ENCODE data around the gene NFE2.
"Not testable (repeated sequence)": the region's sequence is repeated elsewhere in the genome, so short reads cannot be mapped to it uniquely, and the experiment has no call there.

The NFE2 gene

DNA sequence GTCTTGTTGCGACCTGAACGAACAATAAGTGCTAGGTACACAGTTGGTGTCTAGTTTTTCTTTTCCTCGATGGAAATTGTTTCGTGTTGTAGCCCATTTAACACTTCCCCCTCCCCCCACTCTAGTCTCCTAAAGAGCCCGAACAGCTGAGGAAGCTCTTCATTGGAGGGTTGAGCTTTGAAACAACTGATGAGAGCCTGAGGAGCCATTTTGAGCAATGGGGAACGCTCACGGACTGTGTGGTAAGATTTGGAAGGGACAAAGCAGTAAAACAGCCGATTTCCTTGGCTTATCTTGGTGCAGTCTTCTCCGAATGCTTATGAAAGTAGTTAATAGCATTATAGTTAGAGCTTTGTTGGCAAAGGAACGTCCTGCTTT is 19.6 kb downstream of the NFE2 start:
- not testable (repeated sequence) for DNase-seq

DNA sequence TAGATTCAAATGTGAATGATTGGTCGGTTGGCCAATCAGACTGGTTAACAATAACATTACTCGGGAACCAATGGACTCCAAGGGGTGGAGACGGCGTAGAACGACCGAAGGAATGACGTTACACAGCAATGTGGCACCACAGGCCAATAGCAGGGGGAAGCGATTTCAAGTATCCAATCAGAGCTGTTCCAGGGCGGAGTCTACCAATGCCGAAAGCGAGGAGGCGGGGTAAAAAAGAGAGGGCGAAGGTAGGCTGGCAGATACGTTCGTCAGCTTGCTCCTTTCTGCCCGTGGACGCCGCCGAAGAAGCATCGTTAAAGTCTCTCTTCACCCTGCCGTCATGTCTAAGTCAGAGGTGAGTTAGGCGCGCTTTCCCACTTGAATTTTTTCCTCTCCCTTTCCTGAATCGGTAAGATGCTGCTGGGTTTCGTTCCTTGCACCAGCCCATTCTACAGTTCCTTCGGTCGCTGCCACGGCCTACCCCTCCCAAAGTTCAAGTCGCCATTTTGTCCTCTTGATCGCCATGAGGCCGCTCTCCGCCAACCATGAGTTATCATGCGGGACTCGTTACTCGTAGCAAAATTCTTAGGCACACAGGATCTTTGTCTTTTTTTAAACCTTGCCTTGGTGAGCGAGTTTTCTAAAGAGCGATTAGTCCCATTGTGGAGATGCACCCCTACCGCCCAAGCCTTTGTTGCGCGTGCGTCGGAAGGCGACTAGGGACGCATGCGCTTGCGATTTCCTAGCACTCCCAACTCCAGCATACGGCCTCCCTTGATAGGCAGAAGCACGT is 20.2 kb downstream of the NFE2 start, which contains the start of gene HNRNPA1:
TSS of gene HNRNPA1 (plus strand) at position 259 of the 793 bp plus-strand sequence. CDS start at position 341, 82 bp downstream.
- DNase-seq = peak; percentile 92

DNA sequence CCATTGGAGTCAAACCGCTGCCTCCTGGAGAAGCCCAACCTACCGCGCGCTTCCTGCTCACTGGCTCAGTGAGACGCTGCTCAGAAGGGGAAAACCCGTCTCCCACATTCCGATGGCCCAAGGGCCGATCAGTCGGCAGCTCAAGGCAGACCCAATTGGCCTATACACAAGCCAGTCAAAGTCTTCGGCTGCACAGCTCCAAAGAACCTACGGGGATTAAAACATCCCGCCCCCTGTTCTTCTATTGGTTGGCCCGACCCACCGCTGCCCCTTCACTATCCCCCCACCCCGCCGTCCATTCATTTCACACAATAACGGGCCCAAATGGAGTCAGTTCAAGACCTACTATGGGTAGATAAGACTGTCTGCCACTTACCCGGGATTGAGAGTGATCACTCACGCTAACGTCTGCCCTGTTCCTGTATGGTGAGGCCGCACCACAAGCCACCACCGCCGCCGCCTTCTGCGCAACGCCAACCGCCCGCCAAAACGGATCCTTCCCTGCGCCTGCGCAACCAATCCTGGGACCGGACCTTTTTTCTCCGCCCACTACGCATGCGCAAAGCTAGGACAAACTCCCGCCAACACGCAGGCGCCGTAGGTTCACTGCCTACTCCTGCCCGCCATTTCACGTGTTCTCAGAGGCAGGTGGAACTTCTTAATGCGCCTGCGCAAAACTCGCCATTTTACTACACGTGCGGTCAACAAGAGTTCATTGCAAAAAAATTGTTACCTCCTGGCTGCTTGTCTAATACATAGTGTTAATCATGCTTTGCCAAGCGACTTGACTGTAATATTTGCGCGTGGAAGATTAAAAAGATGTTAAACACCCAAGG is 21.0 kb downstream of the NFE2 start, which contains the start of gene CBX5:
TSS of gene CBX5 (minus strand) at position 491 of the 836 bp plus-strand sequence. CDS start 22,472 bp downstream, outside the sequence.
- DNase-seq = peak; percentile 99

DNA sequence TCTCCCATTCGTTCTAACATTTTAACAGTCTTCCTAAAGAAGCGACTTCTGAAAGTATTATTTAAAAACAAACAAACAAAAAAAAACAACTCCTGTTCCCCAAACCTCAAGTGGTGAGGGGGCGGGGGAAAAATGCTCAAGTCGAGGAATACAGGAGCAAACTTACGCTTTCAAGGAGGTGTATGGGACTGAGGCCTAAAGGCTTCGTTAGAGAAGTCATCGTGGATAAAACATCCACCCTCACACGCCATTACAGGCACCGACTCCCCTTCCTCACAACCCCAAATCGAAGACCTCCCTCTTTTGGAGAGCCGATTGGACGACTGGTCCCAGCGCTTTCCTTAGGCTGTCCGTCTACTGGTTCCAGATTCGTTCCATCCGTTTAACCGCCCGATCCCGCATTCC is 21.6 kb downstream of the NFE2 start:
- DNase-seq = no peak

GRCh38 chr12:54277823-54278276 is 23.0 kb downstream of the NFE2 start:
- no peak for DNase-seq

DNA sequence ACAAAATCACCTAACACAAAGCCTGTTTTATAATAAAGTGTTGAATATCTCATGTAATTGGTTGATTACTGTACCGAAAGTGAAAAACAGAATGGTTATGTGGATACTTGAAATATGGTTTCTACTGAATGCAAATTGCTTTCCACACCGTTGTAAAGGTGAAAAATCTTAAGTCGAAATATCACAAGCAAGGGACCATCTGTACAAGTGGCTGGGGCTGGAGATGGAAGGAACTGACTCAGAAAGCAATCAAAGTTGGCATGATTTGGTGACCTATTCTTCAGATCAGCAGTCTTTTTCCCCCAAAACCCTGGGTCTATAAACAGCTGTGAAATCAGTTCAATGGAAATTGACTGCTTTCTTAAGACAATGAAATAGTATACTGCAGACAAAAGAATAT is 24.4 kb downstream of the NFE2 start:
- no peak for DNase-seq

DNA sequence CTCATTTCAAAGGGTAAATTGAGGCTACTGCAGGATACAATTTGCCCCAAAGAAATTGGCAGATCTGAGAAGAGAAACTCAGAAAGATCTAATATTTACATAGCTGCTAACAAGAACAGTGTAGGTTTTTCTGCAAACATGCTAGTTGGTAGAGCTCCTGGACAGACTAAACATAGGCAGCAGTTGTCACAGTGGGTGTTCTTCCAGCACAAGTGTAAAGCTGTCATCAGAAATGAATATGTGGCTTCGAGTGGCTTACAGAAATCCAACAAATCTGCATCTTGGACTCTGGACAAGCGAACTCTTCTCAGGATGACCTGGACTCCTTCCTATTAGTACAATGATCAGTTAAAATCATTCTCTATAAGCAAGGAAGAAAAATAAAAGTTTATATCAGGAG is 26.8 kb downstream of the NFE2 start:
- no peak for DNase-seq

DNA sequence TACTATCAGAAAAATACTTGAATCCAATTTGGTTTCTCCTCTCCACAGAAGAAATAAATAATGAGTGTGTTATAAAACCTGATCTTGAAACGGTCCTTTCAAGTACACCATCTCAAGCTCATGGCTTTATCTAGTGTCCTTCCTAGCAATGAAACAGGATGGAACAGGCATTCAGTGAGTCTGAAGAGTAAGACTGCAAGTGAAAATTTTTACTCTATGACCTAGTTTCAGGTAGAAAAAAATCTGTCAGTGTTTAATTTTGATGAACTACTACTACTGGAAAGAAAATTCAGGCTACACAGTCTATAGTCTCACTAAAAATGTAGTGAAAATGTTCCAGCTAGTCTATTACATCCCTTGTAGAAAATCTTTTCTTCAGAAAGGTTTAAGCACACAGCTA is 28.6 kb downstream of the NFE2 start:
- no peak for DNase-seq

- DNase-seq = no peak
Observed at GRCh38 chr12:54270345-54270744, 30.5 kb downstream of the NFE2 start.

- DNase-seq = no peak
Observed at GRCh38 chr12:54266852-54267251, 34.0 kb downstream of the NFE2 start.

DNA sequence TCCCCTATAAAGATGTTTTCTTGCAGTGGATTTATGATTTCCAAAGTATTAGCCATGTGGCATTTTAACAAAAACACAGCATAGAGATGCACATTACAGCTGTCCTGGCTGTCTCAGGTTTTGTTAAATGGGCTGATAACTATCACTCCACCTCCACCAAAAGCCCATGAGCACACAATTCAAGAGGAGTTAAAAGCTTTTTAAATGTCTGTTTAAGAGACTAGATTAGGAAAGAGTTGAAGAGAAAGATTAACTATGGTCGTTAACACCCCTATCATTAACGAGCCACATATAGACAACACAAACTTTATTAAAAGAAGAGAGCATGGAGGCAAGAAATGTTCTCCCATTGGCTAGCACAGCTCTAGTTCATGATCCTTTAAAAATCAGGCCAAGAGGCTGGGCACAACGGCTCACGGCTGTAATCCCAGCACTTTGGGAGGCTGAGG is 35.4 kb downstream of the NFE2 start:
- no peak for DNase-seq

GRCh38 chr12:54262403-54262925 is 38.4 kb downstream of the NFE2 start:
- no peak for DNase-seq

GRCh38 chr12:54261815-54262402 is 38.9 kb downstream of the NFE2 start:
- no peak for DNase-seq

GRCh38 chr12:54259194-54260011 is 41.4 kb downstream of the NFE2 start:
- peak; percentile 56 for DNase-seq

- DNase-seq = no peak
Observed at GRCh38 chr12:54258201-54258681, 42.6 kb downstream of the NFE2 start.

GRCh38 chr12:54257332-54257731 is 43.5 kb downstream of the NFE2 start:
- DNase-seq = no peak

- no peak for DNase-seq
Observed at GRCh38 chr12:54253240-54253639, 47.6 kb downstream of the NFE2 start.

DNA sequence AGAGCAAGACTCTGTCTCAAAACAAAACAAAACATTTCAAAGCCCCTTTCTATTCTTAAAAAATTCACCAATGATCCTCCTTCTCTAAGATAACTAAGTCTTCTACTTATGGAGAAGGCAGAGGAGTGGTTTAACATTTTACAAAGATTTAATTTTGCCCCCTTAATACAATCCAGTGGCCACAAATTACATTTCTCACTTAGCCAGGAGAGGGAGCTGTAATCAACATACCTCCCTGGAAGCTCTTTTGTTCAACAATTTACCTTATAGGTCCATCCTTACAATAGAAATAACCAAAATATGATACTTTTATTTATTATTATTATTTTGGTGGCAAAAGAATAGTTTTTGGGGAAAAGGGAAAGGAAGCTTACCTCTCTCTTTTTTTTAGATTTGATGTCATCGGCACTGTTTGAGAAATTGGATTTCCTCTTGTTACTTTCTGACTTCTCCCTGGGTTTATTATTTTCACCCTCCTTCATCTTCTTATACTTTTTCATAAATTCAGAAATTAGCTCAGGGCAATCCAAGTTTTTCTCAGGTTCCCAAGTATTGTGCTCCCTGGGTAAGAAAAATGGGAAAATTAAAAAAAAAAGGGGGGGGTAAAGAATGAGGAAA is 49.0 kb downstream of the NFE2 start:
- DNase-seq = peak; percentile 22

- DNase-seq = no peak
Observed at GRCh38 chr12:54249489-54249888, 51.3 kb downstream of the NFE2 start.

DNA sequence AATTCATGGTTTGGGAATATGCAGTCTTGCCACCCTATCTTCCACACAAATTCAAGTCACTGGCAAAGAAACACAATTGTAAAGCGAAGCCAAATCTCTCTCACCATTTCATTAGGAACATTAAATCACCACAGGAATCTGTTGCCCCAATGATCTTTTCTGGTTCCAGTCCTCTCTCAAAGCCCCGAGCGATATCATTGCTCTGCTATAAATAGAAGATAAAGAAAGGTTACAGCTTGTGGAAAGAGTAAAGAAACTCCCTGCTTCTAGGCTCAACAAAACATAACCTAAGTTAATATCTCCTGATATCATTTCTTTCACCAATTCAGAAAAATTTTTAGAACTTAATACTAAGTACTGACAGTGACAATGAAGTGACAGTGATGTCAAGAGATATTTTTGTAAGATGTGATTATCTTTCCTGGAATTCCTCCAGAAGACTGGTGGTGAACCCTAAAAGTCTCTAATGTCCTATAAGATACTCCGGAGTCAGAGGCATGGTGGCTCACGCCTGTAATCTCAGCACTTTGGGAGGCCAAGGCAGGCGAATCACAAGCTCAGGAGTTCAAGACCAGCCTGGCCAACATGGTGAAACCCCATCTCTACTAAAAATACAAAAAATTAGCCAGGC is 54.7 kb downstream of the NFE2 start:
- DNase-seq = no peak

Measured in CD4-positive, alpha-beta T cell treated with Interleukin-17A for 4 hours (primary cell).